Measurements from ENCODE around the gene MGMT. TPM values are rescaled to one million over a fixed set of nuclear protein-coding genes. Genes with fewer than 3 reads are reported as not detected.

MGMT gene
- polyA plus RNA-seq, 2 donors = 8.6 to 13.0 TPM

DNA sequence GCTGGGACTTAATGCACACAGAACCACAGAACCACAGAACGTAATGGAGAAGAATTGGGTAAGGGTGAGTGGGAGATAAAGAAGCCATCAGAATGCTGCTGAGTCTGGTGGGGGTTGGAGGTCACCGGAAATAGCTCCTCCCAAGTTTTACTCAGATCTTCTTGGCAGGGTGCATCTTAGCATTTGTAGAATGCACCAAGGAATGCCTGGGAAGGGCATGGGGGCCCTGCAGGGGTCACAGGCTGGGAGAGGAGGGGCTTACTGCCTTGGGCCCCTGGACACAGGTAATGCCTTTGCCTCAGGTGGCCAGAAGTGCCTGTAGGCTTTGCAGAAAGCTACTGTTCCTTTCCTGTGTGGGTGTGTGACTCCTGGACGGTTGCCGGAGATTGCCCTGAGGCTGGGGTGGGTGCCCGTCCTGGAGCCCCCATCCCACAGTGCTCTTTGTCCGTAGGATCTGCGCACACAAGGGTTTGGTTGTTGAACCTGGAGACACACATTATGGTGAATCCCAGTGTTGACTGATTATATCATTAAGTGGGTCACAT lies 55.1 kb downstream of the MGMT start:
- Histone ChIP-seq H3K4me3 (ENCODE audit: low read depth in 1 of 2, low read length in 2 of 2) (no peak overlapping the region), H3K4me1 (ENCODE audit: control insufficient read depth in 2 of 2, insufficient read depth in 2 of 2, low read length in 1 of 2) (no peaks in the 10 kb centered on the region), H3K27me3 (ENCODE audit: control insufficient read depth in 1 of 2, insufficient read depth in 2 of 2, low read length in 2 of 2) (no peaks in the 10 kb centered on the region), H3K9me3 (ENCODE audit: control insufficient read depth in 2 of 2, insufficient read depth in 1 of 2, low read depth in 1 of 2, low read length in 1 of 2) (no peaks in the 10 kb centered on the region), H3K27ac (ENCODE audit: low read depth in 2 of 2, low read length in 1 of 2) (no peak overlapping the region), H3K36me3 (ENCODE audit: control insufficient read depth in 2 of 2, insufficient read depth in 2 of 2, low read length in 1 of 2) (peaks cover 0 to 5% of the 10 kb centered on the region in 2 donors)
- 90 to 93% methylated on average over 7 of the region's 7 CpGs for WGBS, 2 donors

DNA sequence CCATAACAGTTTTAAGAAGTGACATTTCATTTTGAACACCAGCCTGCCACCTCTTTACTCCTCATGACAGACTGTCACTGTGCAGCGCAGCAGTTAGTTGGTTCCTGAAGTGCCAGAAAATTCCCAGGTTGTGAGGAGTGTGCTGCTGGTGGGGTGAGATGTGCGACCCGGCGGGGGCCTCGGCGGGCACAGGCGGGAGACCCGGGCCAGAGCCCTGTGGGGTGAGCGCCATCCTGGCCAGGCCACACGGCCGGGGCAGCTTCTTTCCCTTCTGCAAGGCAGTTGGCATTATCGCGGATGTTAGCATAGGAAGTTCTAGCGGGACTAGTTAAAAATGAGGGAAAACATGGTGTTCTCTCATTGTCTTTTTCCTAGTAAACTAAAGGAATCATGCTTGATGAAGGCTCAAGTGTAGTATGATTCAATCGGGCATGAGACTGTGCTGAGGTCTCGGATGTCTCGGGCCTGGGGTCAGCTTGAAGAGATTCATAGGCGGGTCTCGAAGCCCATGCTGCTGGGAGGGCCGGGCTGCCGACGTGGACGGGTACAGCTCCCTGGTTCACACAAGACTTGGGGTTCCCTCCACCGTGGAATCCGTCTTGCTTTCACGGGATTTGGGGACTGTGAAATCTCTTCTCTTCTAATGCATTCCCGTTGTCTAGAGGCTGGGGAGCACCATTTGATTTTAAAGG lies 56.1 kb downstream of the MGMT start:
- H3K4me3 ChIP-seq (ENCODE audit: low read depth in 1 of 2, low read length in 2 of 2) = no peak overlapping the region
- no peaks in the 10 kb centered on the region for H3K27me3 ChIP-seq (ENCODE audit: control insufficient read depth in 1 of 2, insufficient read depth in 2 of 2, low read length in 2 of 2)
- H3K36me3 ChIP-seq (ENCODE audit: control insufficient read depth in 2 of 2, insufficient read depth in 2 of 2, low read length in 1 of 2) = peaks cover 0 to 5% of the 10 kb centered on the region in 2 donors
- H3K4me1 ChIP-seq (ENCODE audit: control insufficient read depth in 2 of 2, insufficient read depth in 2 of 2, low read length in 1 of 2) = no peaks in the 10 kb centered on the region
- H3K27ac ChIP-seq (ENCODE audit: low read depth in 2 of 2, low read length in 1 of 2) = no peak overlapping the region
- 92 to 94% methylated on average over 27 of the region's 27 CpGs for WGBS, 2 donors
- H3K9me3 ChIP-seq (ENCODE audit: control insufficient read depth in 2 of 2, insufficient read depth in 1 of 2, low read depth in 1 of 2, low read length in 1 of 2) = no peaks in the 10 kb centered on the region

DNA sequence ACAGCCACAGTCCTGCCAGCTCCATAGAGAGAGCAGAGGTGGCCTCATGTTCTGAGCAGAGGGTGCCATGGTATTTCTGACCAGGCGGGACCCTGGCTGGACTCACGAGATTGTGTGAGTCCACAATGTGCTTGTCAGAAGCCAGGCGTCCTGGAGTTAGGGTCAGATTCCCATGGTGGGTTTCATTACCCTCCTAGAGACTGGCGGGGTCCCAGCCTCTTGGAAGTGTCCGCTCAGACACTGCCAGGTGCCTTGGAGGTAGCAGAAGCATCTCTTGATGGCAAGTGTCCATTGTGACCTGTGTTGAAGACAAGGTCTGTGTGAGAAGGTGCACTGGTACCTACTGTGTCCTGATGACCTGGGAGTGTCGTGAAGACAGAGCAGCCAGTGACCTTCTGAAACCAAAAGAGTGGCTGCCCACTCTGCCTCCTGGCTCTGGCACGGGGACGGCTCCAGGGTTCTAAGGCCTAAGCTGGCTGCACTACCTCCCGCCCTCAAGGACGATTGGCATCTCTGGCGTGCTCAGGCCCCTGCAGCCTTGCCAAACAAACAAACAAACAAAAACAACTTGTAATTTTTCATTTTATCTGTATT lies 56.8 kb downstream of the MGMT start:
- WGBS, 2 donors = 81 to 82% methylated on average over 11 of the region's 11 CpGs
- Histone ChIP-seq H3K27ac (ENCODE audit: low read depth in 2 of 2, low read length in 1 of 2) (no peak overlapping the region), H3K9me3 (ENCODE audit: control insufficient read depth in 2 of 2, insufficient read depth in 1 of 2, low read depth in 1 of 2, low read length in 1 of 2) (peaks cover 0 to 3% of the 10 kb centered on the region in 2 donors), H3K4me3 (ENCODE audit: low read depth in 1 of 2, low read length in 2 of 2) (no peak overlapping the region), H3K4me1 (ENCODE audit: control insufficient read depth in 2 of 2, insufficient read depth in 2 of 2, low read length in 1 of 2) (no peaks in the 10 kb centered on the region), H3K36me3 (ENCODE audit: control insufficient read depth in 2 of 2, insufficient read depth in 2 of 2, low read length in 1 of 2) (peaks cover 0 to 5% of the 10 kb centered on the region in 2 donors), H3K27me3 (ENCODE audit: control insufficient read depth in 1 of 2, insufficient read depth in 2 of 2, low read length in 2 of 2) (no peaks in the 10 kb centered on the region)

DNA sequence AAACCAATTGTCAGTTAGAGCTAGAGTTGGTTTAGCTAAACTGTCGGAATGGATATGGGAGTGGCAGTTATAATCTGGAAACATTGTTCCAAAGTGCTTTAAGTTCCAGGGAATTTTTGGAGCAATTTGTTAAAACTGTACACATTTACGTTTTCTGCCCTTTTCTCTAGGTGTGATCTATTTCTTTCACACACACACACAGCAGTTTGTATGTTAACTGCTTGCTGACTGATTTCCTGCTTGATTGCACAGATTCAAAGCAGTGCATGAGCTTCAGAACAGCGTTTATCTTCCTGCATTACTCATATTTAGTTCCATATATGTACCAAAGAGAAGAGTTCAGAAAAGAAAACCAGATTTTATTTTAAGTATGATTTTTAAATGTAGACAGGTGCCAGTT lies 57.9 kb downstream of the MGMT start:
- Histone ChIP-seq H3K4me3 (ENCODE audit: low read depth in 1 of 2, low read length in 2 of 2) (no peak overlapping the region), H3K9me3 (ENCODE audit: control insufficient read depth in 2 of 2, insufficient read depth in 1 of 2, low read depth in 1 of 2, low read length in 1 of 2) (peaks cover 0 to 3% of the 10 kb centered on the region in 2 donors), H3K27ac (ENCODE audit: low read depth in 2 of 2, low read length in 1 of 2) (no peak overlapping the region), H3K27me3 (ENCODE audit: control insufficient read depth in 1 of 2, insufficient read depth in 2 of 2, low read length in 2 of 2) (no peaks in the 10 kb centered on the region), H3K4me1 (ENCODE audit: control insufficient read depth in 2 of 2, insufficient read depth in 2 of 2, low read length in 1 of 2) (no peaks in the 10 kb centered on the region), H3K36me3 (ENCODE audit: control insufficient read depth in 2 of 2, insufficient read depth in 2 of 2, low read length in 1 of 2) (peaks cover 0 to 5% of the 10 kb centered on the region in 2 donors)
- WGBS, 2 donors = 58 to 60% methylated on average over 3 of the region's 3 CpGs

DNA sequence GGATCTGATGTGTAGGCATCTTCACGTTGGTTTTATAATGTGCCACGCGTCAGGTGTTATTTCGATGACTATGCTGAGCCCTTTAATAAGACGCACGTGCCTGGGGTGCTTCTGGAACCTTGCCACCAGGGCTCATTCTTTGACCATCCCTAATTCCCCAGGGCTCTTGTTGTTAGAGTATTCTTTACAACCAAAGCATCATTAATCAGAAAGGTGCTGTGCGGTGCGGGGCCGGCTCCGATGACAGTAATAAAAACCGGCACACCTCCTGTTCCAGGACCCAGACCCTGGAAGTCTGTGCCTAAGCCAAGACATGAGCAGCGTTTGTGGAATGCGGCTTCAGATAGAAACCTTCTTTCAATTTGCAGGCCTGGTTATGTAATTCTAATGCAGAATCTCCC lies 58.4 kb downstream of the MGMT start:
- Histone ChIP-seq H3K36me3 (ENCODE audit: control insufficient read depth in 2 of 2, insufficient read depth in 2 of 2, low read length in 1 of 2) (peaks cover 0 to 5% of the 10 kb centered on the region in 2 donors), H3K4me1 (ENCODE audit: control insufficient read depth in 2 of 2, insufficient read depth in 2 of 2, low read length in 1 of 2) (no peaks in the 10 kb centered on the region), H3K9me3 (ENCODE audit: control insufficient read depth in 2 of 2, insufficient read depth in 1 of 2, low read depth in 1 of 2, low read length in 1 of 2) (peaks cover 0 to 3% of the 10 kb centered on the region in 2 donors), H3K4me3 (ENCODE audit: low read depth in 1 of 2, low read length in 2 of 2) (no peak overlapping the region), H3K27me3 (ENCODE audit: control insufficient read depth in 1 of 2, insufficient read depth in 2 of 2, low read length in 2 of 2) (no peaks in the 10 kb centered on the region), H3K27ac (ENCODE audit: low read depth in 2 of 2, low read length in 1 of 2) (no peak overlapping the region)
- 31 to 47% methylated on average over 13 of the region's 13 CpGs for WGBS, 2 donors

DNA sequence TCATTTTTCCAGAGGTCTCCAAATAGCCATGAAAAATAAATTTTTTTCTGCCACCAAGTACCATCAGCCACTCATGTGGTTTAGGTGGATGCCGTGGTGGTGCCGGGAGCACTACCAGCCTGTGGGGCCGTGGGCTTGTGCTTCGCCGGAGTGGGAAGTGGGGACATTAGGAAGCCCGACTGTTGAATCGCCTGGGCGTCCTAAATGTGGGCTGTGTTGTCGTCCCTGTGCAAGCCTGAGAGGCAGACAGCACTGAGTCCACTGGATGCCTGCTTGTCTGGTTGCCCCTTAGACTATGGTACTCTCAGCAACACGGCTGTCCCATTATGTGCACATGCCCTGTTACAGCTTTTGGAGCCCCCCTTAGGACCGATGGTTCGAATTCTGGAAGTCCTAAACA lies 59.9 kb downstream of the MGMT start:
- Histone ChIP-seq H3K4me3 (ENCODE audit: low read depth in 1 of 2, low read length in 2 of 2) (no peak overlapping the region), H3K27ac (ENCODE audit: low read depth in 2 of 2, low read length in 1 of 2) (no peak overlapping the region), H3K4me1 (ENCODE audit: control insufficient read depth in 2 of 2, insufficient read depth in 2 of 2, low read length in 1 of 2) (peaks cover 0 to 2% of the 10 kb centered on the region in 2 donors), H3K9me3 (ENCODE audit: control insufficient read depth in 2 of 2, insufficient read depth in 1 of 2, low read depth in 1 of 2, low read length in 1 of 2) (peaks cover 0 to 3% of the 10 kb centered on the region in 2 donors), H3K36me3 (ENCODE audit: control insufficient read depth in 2 of 2, insufficient read depth in 2 of 2, low read length in 1 of 2) (no peaks in the 10 kb centered on the region), H3K27me3 (ENCODE audit: control insufficient read depth in 1 of 2, insufficient read depth in 2 of 2, low read length in 2 of 2) (no peaks in the 10 kb centered on the region)
- WGBS, 2 donors = 93 to 95% methylated on average over 12 of the region's 12 CpGs

DNA sequence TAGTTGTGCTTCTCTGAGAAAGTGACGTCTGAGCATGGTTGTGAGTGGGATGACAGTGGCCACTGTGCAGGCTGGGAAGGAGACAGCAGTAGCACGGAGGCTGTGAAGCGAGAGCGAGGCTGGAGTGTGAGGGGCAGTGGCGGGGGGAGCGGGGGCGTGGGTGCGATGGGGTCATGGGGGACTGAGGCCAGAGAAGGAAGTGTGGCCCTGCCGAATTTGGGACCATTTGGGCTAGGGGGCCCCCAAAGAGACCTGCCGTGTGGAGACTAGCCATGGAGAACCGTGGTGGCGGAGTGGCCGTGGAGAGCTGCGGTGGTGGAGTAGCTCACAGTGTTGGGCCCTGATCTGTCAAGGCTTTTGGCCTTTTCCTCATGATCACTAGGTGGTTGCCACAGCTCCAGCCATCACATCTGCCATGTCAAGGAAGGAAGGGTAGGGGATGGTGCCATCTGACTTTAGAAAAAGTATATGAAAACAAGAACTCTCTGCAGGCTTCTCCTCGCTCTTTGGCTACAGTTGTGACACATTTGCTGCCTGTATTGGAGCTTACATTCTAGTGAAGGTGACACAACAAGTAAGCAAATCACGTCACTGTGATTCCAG lies 61.4 kb downstream of the MGMT start:
- Histone ChIP-seq H3K4me3 (ENCODE audit: low read depth in 1 of 2, low read length in 2 of 2) (no peak overlapping the region), H3K27me3 (ENCODE audit: control insufficient read depth in 1 of 2, insufficient read depth in 2 of 2, low read length in 2 of 2) (no peaks in the 10 kb centered on the region), H3K4me1 (ENCODE audit: control insufficient read depth in 2 of 2, insufficient read depth in 2 of 2, low read length in 1 of 2) (peaks cover 3 to 6% of the 10 kb centered on the region in 2 donors), H3K36me3 (ENCODE audit: control insufficient read depth in 2 of 2, insufficient read depth in 2 of 2, low read length in 1 of 2) (no peaks in the 10 kb centered on the region), H3K9me3 (ENCODE audit: control insufficient read depth in 2 of 2, insufficient read depth in 1 of 2, low read depth in 1 of 2, low read length in 1 of 2) (peaks cover 0 to 3% of the 10 kb centered on the region in 2 donors), H3K27ac (ENCODE audit: low read depth in 2 of 2, low read length in 1 of 2) (no peak overlapping the region)
- WGBS, 2 donors = 90 to 94% methylated on average over 16 of the region's 16 CpGs

DNA sequence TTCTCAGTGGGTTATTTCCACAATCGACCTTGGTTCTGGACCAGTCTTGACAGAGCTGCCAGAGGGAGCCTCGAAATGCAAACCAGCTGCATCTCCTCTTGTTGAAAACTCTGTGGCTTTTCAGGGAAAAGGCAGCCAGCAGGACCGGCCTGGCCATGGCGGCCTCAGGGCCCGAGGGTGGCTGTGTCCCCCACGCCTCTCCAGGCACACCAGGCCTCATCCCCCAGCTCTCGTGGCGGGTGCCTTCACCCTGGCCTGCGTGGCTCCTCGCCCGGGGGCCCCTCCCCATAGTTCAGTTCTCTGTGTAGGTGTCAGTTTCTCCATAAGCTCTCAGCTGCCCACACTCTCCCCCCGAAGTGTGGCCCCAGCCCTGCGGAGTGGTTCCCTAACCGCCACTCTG lies 63.5 kb downstream of the MGMT start:
- no peaks in the 10 kb centered on the region for H3K36me3 ChIP-seq (ENCODE audit: control insufficient read depth in 2 of 2, insufficient read depth in 2 of 2, low read length in 1 of 2)
- no peaks in the 10 kb centered on the region for H3K27me3 ChIP-seq (ENCODE audit: control insufficient read depth in 1 of 2, insufficient read depth in 2 of 2, low read length in 2 of 2)
- no peak overlapping the region for H3K4me3 ChIP-seq (ENCODE audit: low read depth in 1 of 2, low read length in 2 of 2)
- 84 to 86% methylated on average over 13 to 14 of the region's 14 CpGs for WGBS, 2 donors
- H3K9me3 ChIP-seq (ENCODE audit: control insufficient read depth in 2 of 2, insufficient read depth in 1 of 2, low read depth in 1 of 2, low read length in 1 of 2) = peaks cover 0 to 3% of the 10 kb centered on the region in 2 donors
- H3K27ac ChIP-seq (ENCODE audit: low read depth in 2 of 2, low read length in 1 of 2) = no peak overlapping the region
- peaks cover 3 to 6% of the 10 kb centered on the region in 2 donors for H3K4me1 ChIP-seq (ENCODE audit: control insufficient read depth in 2 of 2, insufficient read depth in 2 of 2, low read length in 1 of 2)

DNA sequence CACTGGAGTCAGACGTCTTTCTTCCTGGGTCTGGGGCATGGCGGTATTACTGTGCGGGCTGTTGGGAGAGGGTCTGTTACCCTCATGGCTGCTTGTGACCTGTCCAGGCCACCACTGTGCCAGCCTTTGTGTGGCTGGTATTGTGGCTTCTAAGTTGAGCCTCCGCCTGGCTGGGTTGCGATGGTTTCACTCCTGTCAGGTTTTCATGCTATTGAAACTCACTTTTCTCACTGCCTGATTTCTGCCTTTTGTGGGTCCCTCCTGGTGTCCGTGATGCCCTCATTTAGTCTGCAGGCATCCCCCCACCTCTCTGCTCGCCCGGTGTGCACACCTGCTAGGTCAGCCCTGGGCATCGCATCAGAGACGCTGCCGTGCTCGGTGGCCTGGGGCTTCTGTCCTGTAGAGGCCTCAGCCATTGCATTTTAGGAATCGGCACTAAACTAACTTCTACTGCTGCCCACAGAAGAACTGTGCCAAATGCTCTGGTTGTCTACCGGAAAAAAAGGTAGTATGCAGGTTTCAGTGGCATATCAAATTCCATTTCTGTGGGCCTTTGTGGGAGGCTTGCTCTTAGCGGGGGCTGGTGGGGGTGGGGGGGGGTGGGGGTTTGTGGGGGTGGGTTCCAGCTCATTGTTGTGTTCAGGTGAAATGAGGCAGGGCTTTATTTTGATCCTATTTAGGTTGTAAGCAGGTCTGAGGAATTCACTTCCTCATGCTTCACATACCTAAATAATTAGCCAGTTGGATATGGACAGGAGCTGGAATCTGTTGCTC lies 64.3 kb downstream of the MGMT start:
- no peaks in the 10 kb centered on the region for H3K27me3 ChIP-seq (ENCODE audit: control insufficient read depth in 1 of 2, insufficient read depth in 2 of 2, low read length in 2 of 2)
- no peak overlapping the region for H3K4me3 ChIP-seq (ENCODE audit: low read depth in 1 of 2, low read length in 2 of 2)
- H3K27ac ChIP-seq (ENCODE audit: low read depth in 2 of 2, low read length in 1 of 2) = no peak overlapping the region
- H3K4me1 ChIP-seq (ENCODE audit: control insufficient read depth in 2 of 2, insufficient read depth in 2 of 2, low read length in 1 of 2) = peaks cover 3 to 6% of the 10 kb centered on the region in 2 donors
- H3K9me3 ChIP-seq (ENCODE audit: control insufficient read depth in 2 of 2, insufficient read depth in 1 of 2, low read depth in 1 of 2, low read length in 1 of 2) = peaks cover 0 to 3% of the 10 kb centered on the region in 2 donors
- 76 to 87% methylated on average over 15 of the region's 15 CpGs for WGBS, 2 donors
- no peaks in the 10 kb centered on the region for H3K36me3 ChIP-seq (ENCODE audit: control insufficient read depth in 2 of 2, insufficient read depth in 2 of 2, low read length in 1 of 2)

Measured in esophagus (tissue), 2 donors.